HepG2 (cell line): ENCODE measurements around the gene SFT2D1. TPM values are rescaled to one million over a fixed set of nuclear protein-coding genes. Genes with fewer than 3 reads are reported as not detected.

Experiments
- ATAC-seq: fragments of 200-7000 bp; cut with Tn5 transposase; 3 replicates; pipeline ENCODE4 v1.9.1; 2020; ENCODE audit warnings: mild to moderate bottlenecking, moderate library complexity
- BruUV-seq: library from RNA; stranded (reverse); fragments of 400-500 nt; replicated peaks from 2 replicates; lab custom pipeline; 2021; lab: Mats Ljungman, UMichigan
- CTCF ChIA-PET: fragments of 300-600 bp; formaldehyde crosslinking; extraction: SDS; loops from one replicate; lab custom pipeline; 2021; ENCODE audit warnings: low total read pairs, inconsistent platforms, low intra/inter-chr PET ratio; lab: Yijun Ruan, JAX
- POLR2A ChIA-PET: fragments of 350-600 bp; sonication (Branson Sonifier 250); formaldehyde crosslinking; loops from one replicate; lab custom pipeline; 2020; ENCODE audit warnings: antibody characterized with exemption, inconsistent platforms; lab: Yijun Ruan, JAX
- DNase-seq: peaks from one replicate; pipeline ENCODE4 v3.0.0-alpha.2; 2015; ENCODE audit warnings: low spot score
- FAIRE-seq: peaks from 3 replicates; lab custom pipeline; 2011; peaks lifted over from hg19 to GRCh38; lab: Jason Lieb, UNC
- H2AFZ ChIP-seq: one replicate; pipeline ENCODE4 v1.6.1; 2011; ENCODE audit warnings: low read length, inconsistent platforms
- H3K27ac ChIP-seq: fragments of 300-600 bp; 3 replicates; pipeline ENCODE4 v1.8.0; 2011; ENCODE audit warnings: mixed run types, mild to moderate bottlenecking, mixed read lengths, low read length, inconsistent platforms; ENCODE audit not compliant: insufficient read depth; ENCODE audit errors: extremely low read length
- H3K27me3 ChIP-seq, 2 experiments: fragments of 200-600 bp in 1 of 2; 2 replicates in 1 of 2; 3 replicates in 1 of 2; pipeline versions ENCODE4 v1.6.0 to v1.8.0; 2011; ENCODE audit warnings: low read length in 2 of 2, mild to moderate bottlenecking in 2 of 2, moderate library complexity in 2 of 2, inconsistent platforms in 1 of 2; ENCODE audit not compliant: insufficient read depth in 2 of 2, control insufficient read depth in 1 of 2
- H3K36me3 ChIP-seq, 2 experiments: fragments of 200-600 bp in 1 of 2; replicated peaks in 1 of 2; 2 replicates in 1 of 2; 3 replicates in 1 of 2; pipeline versions ENCODE4 v1.5.1 to v1.8.0; 2011; ENCODE audit warnings: low read length in 2 of 2, inconsistent platforms in 1 of 2; ENCODE audit not compliant: insufficient read depth in 2 of 2, control insufficient read depth in 1 of 2
- H3K4me1 ChIP-seq: 2 replicates; pipeline ENCODE4 v1.5.1; 2012; ENCODE audit warnings: low read length, inconsistent platforms; ENCODE audit not compliant: insufficient read depth
- H3K4me2 ChIP-seq: 2 replicates; pipeline ENCODE4 v1.6.0; 2011; ENCODE audit warnings: low read depth, low read length, inconsistent platforms
- H3K4me3 ChIP-seq, 3 experiments: fragments of 200-600 bp in 1 of 3; sonication (generic), shearing (Covaris generic) in 1 of 3; replicated peaks in 1 of 3; 2 replicates each; pipeline ENCODE4 v1.5.1; 2011 to 2016; ENCODE audit warnings: low read length in 3 of 3, inconsistent platforms in 2 of 3, low read depth in 2 of 3, mild to moderate bottlenecking in 2 of 3, control low read depth in 1 of 3, mixed read lengths in 1 of 3; ENCODE audit not compliant: insufficient read depth in 1 of 3
- H3K79me2 ChIP-seq: one replicate; pipeline ENCODE4 v1.6.1; 2011; ENCODE audit warnings: low read length, inconsistent platforms; ENCODE audit not compliant: insufficient read depth
- H3K9ac ChIP-seq: 2 replicates; pipeline ENCODE4 v1.6.0; 2011; ENCODE audit warnings: mild to moderate bottlenecking, low read depth, low read length, inconsistent platforms; ENCODE audit not compliant: insufficient read depth
- H3K9me3 ChIP-seq: 2 replicates; pipeline ENCODE4 v1.5.1; 2012; ENCODE audit warnings: mild to moderate bottlenecking, low read length
- H4K20me1 ChIP-seq: 2 replicates; pipeline ENCODE4 v1.6.0; 2011; ENCODE audit warnings: inconsistent platforms, mild to moderate bottlenecking, low read length, moderate library complexity; ENCODE audit not compliant: insufficient read depth
- ARNT ChIP-seq: fragments of 450-650 bp; IDR thresholded peaks from 2 replicates; pipeline ENCODE4 v1.6.1; 2017
- CCAR2 ChIP-seq: fragments of 200-400 bp; formaldehyde crosslinking; optimal IDR thresholded peaks from 2 replicates; pipeline ENCODE3; 2018; ENCODE audit warnings: low read depth, mild to moderate bottlenecking, low read length, moderate library complexity
- CEBPB ChIP-seq: IDR thresholded peaks from 2 replicates; pipeline ENCODE4 v1.6.1; 2011; ENCODE audit warnings: low read depth, low read length, improper control_type of control experiment, borderline replicate concordance
- LCORL ChIP-seq, 2 experiments: fragments of 450-650 bp in 1 of 2; sonication (generic) in 1 of 2; formaldehyde crosslinking in 1 of 2; IDR thresholded peaks; 2 replicates each; pipeline versions ENCODE4 v1.5.0 to v1.6.1; 2017 to 2020; ENCODE audit warnings: antibody characterized with exemption in 1 of 2, missing genetic modification reagents in 1 of 2
- MTA3 ChIP-seq: sonication (generic); formaldehyde crosslinking; IDR thresholded peaks from 2 replicates; pipeline ENCODE4 v1.4.0; 2020; ENCODE audit warnings: missing genetic modification reagents
- MTF2 ChIP-seq: sonication (generic); formaldehyde crosslinking; IDR thresholded peaks from 2 replicates; pipeline ENCODE4 v1.5.0; 2020; ENCODE audit warnings: missing genetic modification reagents, borderline replicate concordance
- MXD3 ChIP-seq: IDR thresholded peaks from 2 replicates; pipeline ENCODE4 v1.6.1; 2016; ENCODE audit warnings: mild to moderate bottlenecking, missing biosample characterization, missing genetic modification reagents
- PHF5A ChIP-seq: IDR thresholded peaks from one replicate; pipeline ENCODE4 v1.6.1; 2018; ENCODE audit warnings: low read depth, missing genetic modification reagents; ENCODE audit not compliant: unreplicated experiment
- REXO4 ChIP-seq: sonication (generic); formaldehyde crosslinking; IDR thresholded peaks from 2 replicates; pipeline ENCODE4 v1.8.0; 2022; ENCODE audit warnings: missing genetic modification reagents, mild to moderate bottlenecking, borderline replicate concordance
- SIX4 ChIP-seq: sonication (generic); formaldehyde crosslinking; IDR thresholded peaks from 2 replicates; pipeline ENCODE4 v1.4.0; 2020; ENCODE audit warnings: missing genetic modification reagents
- SKI ChIP-seq: fragments of 450-650 bp; IDR thresholded peaks from one replicate; pipeline ENCODE4 v1.6.1; 2018; ENCODE audit warnings: mild to moderate bottlenecking; ENCODE audit not compliant: partially characterized antibody
- SSRP1 ChIP-seq: IDR thresholded peaks from 2 replicates; pipeline ENCODE4 v1.6.1; 2016; ENCODE audit warnings: control low read depth
- ZNF367 ChIP-seq: sonication (generic); formaldehyde crosslinking; IDR thresholded peaks from 2 replicates; pipeline ENCODE4 v1.4.0; 2020; ENCODE audit warnings: missing genetic modification reagents, borderline replicate concordance
- ZNF546 ChIP-seq: sonication (generic); formaldehyde crosslinking; conservative IDR thresholded peaks from 2 replicates; pipeline ENCODE4 v1.8.1; 2023; ENCODE audit warnings: mild to moderate bottlenecking, missing genetic modification reagents
- ZNF674 ChIP-seq: sonication (generic); formaldehyde crosslinking; IDR thresholded peaks from 2 replicates; pipeline ENCODE4 v1.5.0; 2020; ENCODE audit warnings: low read depth, mild to moderate bottlenecking, missing genetic modification reagents
- ZNF703 ChIP-seq: sonication (generic); formaldehyde crosslinking; IDR thresholded peaks from 2 replicates; pipeline ENCODE4 v1.5.1; 2020; ENCODE audit warnings: missing genetic modification reagents, mild to moderate bottlenecking, moderate library complexity, borderline replicate concordance
- WGBS: methylation state at CpG from one replicate; pipeline ENCODE4 v1.1.6; 2017; ENCODE audit warnings: low lambda C conversion rate; 5-methylcytosine and 5-hydroxymethylcytosine counted together
- in situ Hi-C: cut with HindIII; loops from 2 replicates; pipeline ENCODE4 v1.10.0; 2017; ENCODE audit warnings: low pct_unique_long_range_greater_than_20kb; ENCODE audit not compliant: extremely low pct_ligation_motif_present
- intact Hi-C: fragments of 100-400 bp; cut with micrococcal nuclease; formaldehyde crosslinking; loops from one replicate; pipeline ENCODE4 v1.10.0; 2022; ENCODE audit not compliant: unreplicated experiment
- polyA plus RNA-seq, 8 experiments: library from polyadenylated mRNA; depleted of rRNA in 3 of 8; stranded (reverse) in 7 of 8; unstranded in 1 of 8; fragments of >200 nt; fragmentation: Illumina TruSeq in 4 of 8; extraction: Trizol in 4 of 8; gene quantifications; 2 replicates each; pipeline versions ENCODE4 v1.2.1 to v1.2.3, GENCODE V29; 2011 to 2016; ENCODE audit warnings: low read depth in 4 of 8, missing spikeins in 1 of 8, mixed read lengths in 1 of 8; ENCODE audit not compliant: insufficient read depth in 1 of 8
- total RNA-seq, 5 experiments: library from RNA; depleted of rRNA; stranded (reverse); fragments of >200 nt; fragmentation: Illumina TruSeq; extraction: Trizol; gene quantifications; 2 replicates each; pipeline ENCODE4 v1.2.3, GENCODE V29; 2016; ENCODE audit warnings: low read depth in 1 of 5
- TF ChIP-seq, protein P1 (sequence below): sonication (generic); formaldehyde crosslinking; IDR thresholded peaks from 2 replicates; pipeline ENCODE4 v1.5.0; 2020; ENCODE audit warnings: missing genetic modification reagents
- TF ChIP-seq, protein P2 (sequence below): sonication (generic); formaldehyde crosslinking; IDR thresholded peaks from 2 replicates; pipeline ENCODE4 v1.4.0; 2020; ENCODE audit warnings: missing genetic modification reagents
- TF ChIP-seq, protein P3 (sequence below), 2 experiments: sonication (generic) in 1 of 2; formaldehyde crosslinking in 1 of 2; IDR thresholded peaks; 2 replicates each; pipeline versions ENCODE4 v1.4.0 to v1.6.1; 2016 to 2020; ENCODE audit warnings: borderline replicate concordance in 1 of 2, low read depth in 1 of 2, mild to moderate bottlenecking in 1 of 2, missing genetic modification reagents in 1 of 2

SFT2D1 gene
- total and polyA plus RNA-seq, 2 of the 13 experiments (the other 11 are each of a cell fraction or from before 2014, with no cell fraction given): 115 to 147 TPM

DNA sequence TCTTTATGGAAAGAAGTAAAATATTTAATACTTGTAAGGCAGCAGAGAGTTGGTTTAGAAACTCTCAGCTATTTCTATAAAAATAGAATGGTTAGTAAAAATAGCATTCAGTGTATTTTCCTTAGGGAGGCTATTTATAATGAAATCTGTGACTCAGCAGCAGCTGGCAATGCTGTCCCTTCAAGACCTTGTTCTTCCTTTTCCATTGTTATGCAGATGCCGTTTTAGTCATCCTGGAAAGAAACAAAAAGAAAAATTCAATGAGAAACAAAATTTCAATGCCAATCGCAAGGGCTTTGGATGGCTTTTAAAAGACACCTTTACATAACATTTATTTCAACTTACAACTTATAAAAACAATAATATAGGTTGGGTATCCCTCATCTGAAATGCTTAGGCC, 22.9 kb upstream of the SFT2D1 start:
- in situ Hi-C loops: no loop called here
- Histone ChIP-seq H3K4me2 (no peak overlapping the region), H3K9ac (no peak overlapping the region), H3K27me3 (no peaks in the 10 kb centered on the region), H3K4me1 (peaks cover 34% of the 10 kb centered on the region), H3K4me3 (no peak overlapping the region), H3K36me3 (peaks cover 10 to 42% of the 10 kb centered on the region in 2 experiments), H3K9me3 (no peaks in the 10 kb centered on the region), H2AFZ (no peak overlapping the region), H3K79me2 (no peaks in the 10 kb centered on the region), H4K20me1 (no peaks in the 10 kb centered on the region), H3K27ac (no peak overlapping the region)
- intact Hi-C loops: no loop called here
- ChIA-PET POLR2A (no interaction called here), CTCF (no interaction called here)
- no peak for ATAC-seq
- BruUV-seq: no TSS peak
- no peak for FAIRE-seq
- TF ChIP-seq SKI (no peak), LCORL (IDR thresholded peaks at IDR 0.05) (no peak), LCORL (CRISPR knock-in tag; IDR thresholded peaks at IDR 0.05) (no peak), ZNF703 (CRISPR knock-in tag) (no peak), MTF2 (CRISPR knock-in tag) (no peak), MXD3 (CRISPR knock-in tag) (no peak), SIX4 (CRISPR knock-in tag) (no peak), ZNF367 (no peak), ZNF674 (CRISPR knock-in tag) (no peak), PHF5A (CRISPR knock-in tag) (no peak), MTA3 (CRISPR knock-in tag) (no peak), REXO4 (no peak), CEBPB (no peak), ZNF546 (no peak), ARNT (no peak), CCAR2 (no peak), SSRP1 (no peak)
- TF ChIP-seq, protein P1, sequence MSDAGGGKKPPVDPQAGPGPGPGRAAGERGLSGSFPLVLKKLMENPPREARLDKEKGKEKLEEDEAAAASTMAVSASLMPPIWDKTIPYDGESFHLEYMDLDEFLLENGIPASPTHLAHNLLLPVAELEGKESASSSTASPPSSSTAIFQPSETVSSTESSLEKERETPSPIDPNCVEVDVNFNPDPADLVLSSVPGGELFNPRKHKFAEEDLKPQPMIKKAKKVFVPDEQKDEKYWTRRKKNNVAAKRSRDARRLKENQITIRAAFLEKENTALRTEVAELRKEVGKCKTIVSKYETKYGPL (CRISPR knock-in tag): no peak
- TF ChIP-seq, protein P2, sequence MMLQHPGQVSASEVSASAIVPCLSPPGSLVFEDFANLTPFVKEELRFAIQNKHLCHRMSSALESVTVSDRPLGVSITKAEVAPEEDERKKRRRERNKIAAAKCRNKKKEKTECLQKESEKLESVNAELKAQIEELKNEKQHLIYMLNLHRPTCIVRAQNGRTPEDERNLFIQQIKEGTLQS (CRISPR knock-in tag): no peak
- TF ChIP-seq, protein P3, sequence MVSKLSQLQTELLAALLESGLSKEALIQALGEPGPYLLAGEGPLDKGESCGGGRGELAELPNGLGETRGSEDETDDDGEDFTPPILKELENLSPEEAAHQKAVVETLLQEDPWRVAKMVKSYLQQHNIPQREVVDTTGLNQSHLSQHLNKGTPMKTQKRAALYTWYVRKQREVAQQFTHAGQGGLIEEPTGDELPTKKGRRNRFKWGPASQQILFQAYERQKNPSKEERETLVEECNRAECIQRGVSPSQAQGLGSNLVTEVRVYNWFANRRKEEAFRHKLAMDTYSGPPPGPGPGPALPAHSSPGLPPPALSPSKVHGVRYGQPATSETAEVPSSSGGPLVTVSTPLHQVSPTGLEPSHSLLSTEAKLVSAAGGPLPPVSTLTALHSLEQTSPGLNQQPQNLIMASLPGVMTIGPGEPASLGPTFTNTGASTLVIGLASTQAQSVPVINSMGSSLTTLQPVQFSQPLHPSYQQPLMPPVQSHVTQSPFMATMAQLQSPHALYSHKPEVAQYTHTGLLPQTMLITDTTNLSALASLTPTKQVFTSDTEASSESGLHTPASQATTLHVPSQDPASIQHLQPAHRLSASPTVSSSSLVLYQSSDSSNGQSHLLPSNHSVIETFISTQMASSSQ (IDR thresholded peaks at IDR 0.05; ENCODE audit: low read depth): no peak
- TF ChIP-seq, protein P3 (CRISPR knock-in tag; IDR thresholded peaks at IDR 0.05; ENCODE audit: borderline replicate concordance): no peak
- WGBS: 95% methylated on average over 2 of the region's 2 CpGs
- DNase-seq: no peak
